ENCODE data around the gene GRID1. TPM values are rescaled to one million over a fixed set of nuclear protein-coding genes. Genes with fewer than 3 reads are reported as not detected.

Gene GRID1
- total and polyA plus RNA-seq, 10 of the 15 experiments (the other 5 are each of a cell fraction or from before 2014, with no cell fraction given), result 0.04 to 0.62 (median 0.08) TPM; not detected in 5

- TF ChIP-seq SREBF2 (IDR thresholded peaks at IDR 0.05; ENCODE audit: low read length), result no peak
- TF ChIP-seq HDAC2 (IDR thresholded peaks at IDR 0.05), result no peak
- TF ChIP-seq FOXM1 (IDR thresholded peaks at IDR 0.05; ENCODE audit: low read depth, low read length), result no peak
- TF ChIP-seq ELK1 (IDR thresholded peaks at IDR 0.05; ENCODE audit: low read depth, low read length), result no peak
- TF ChIP-seq FOS (IDR thresholded peaks at IDR 0.05; ENCODE audit: borderline replicate concordance, extremely low read depth, insufficient read length), result no peak
Measured at GRCh38 chr10:86085686-86086085, 280.9 kb downstream of the GRID1 start (continued).

GRCh38 chr10:86085136-86085535 lies 281.5 kb downstream of the GRID1 start:
- no peak for ATAC-seq
- no peak overlapping the region for H3K4me3 ChIP-seq
- SMC1A ChIA-PET (ENCODE audit: uncharacterized antibody, unreplicated experiment), result no interaction called here
- intact Hi-C loops (cut with micrococcal nuclease; ENCODE audit: unreplicated experiment), result no loop called here
- no peaks in the 10 kb centered on the region for H3K9me3 ChIP-seq (replicated peaks; ENCODE audit: control insufficient read depth, insufficient read depth, low read length)
- H3K79me2 ChIP-seq (ENCODE audit: control insufficient read depth, insufficient read depth, low read length), result no peaks in the 10 kb centered on the region
- RAD21 ChIA-PET (ENCODE audit: unreplicated experiment), result no interaction called here
- in situ Hi-C loops (cut with MboI), result no loop called here
- no peak overlapping the region for H3K4me2 ChIP-seq (ENCODE audit: control insufficient read depth, insufficient read depth)
- H4K20me1 ChIP-seq (ENCODE audit: control insufficient read depth, insufficient read depth), result no peaks in the 10 kb centered on the region
- no peak overlapping the region for H2AFZ ChIP-seq (ENCODE audit: control insufficient read depth, low read depth, low read length)
- DNase-seq (ENCODE audit: low read depth, low spot score), result no peak
- WGBS (ENCODE audit: insufficient coverage, insufficient replicate concordance, low lambda C conversion rate, missing lambda C conversion rate), result 0% methylated on average over 7 of the region's 8 CpGs
- no peak overlapping the region for H3K27ac ChIP-seq (ENCODE audit: control insufficient read depth, insufficient read depth)
- no peak for FAIRE-seq
- CTCF ChIA-PET, result no interaction called here
- no peak overlapping the region for H3K9ac ChIP-seq (ENCODE audit: control insufficient read depth, insufficient read depth, low read length)
- no TSS peak for BruUV-seq (replicated peaks)
- peaks cover 0 to 4% of the 10 kb centered on the region in 2 experiments; a peak in 2 of 4 replicates for H3K27me3 ChIP-seq (replicated peaks in 1 of 2; ENCODE audit: control insufficient read depth in 2 of 2, insufficient read depth in 2 of 2, low read length in 1 of 2)
- POLR2A ChIA-PET, result no interaction called here
- H3K36me3 ChIP-seq (ENCODE audit: control insufficient read depth in 2 of 2, insufficient read depth in 2 of 2, low read length in 1 of 2), result no peaks in the 10 kb centered on the region
- no peaks in the 10 kb centered on the region for H3K4me1 ChIP-seq (ENCODE audit: control insufficient read depth, insufficient read depth, low read length)
- TF ChIP-seq CBFB (IDR thresholded peaks at IDR 0.05; ENCODE audit: low read depth), result no peak
- no peak for TF ChIP-seq RB1 (IDR thresholded peaks at IDR 0.05; ENCODE audit: borderline replicate concordance)
- no peak for TF ChIP-seq BCLAF1 (IDR thresholded peaks at IDR 0.05)
- TF ChIP-seq EED (IDR thresholded peaks at IDR 0.05; ENCODE audit: low read depth), result no peak
- no peak for TF ChIP-seq CBX3 (IDR thresholded peaks at IDR 0.05; ENCODE audit: borderline replicate concordance, low read depth)
- TF ChIP-seq SREBF2 (IDR thresholded peaks at IDR 0.05; ENCODE audit: low read length), result no peak
- no peak for TF ChIP-seq SUZ12 (IDR thresholded peaks at IDR 0.05; ENCODE audit: unreplicated experiment)
- no peak for TF ChIP-seq TCF12 (IDR thresholded peaks at IDR 0.05; ENCODE audit: low read depth, low read length)
- TF ChIP-seq CREB1 (IDR thresholded peaks at IDR 0.05; ENCODE audit: low read depth), result no peak
- TF ChIP-seq MEF2B (IDR thresholded peaks at IDR 0.05; ENCODE audit: partially characterized antibody, poor library complexity, severe bottlenecking), result no peak
- TF ChIP-seq RAD21 (IDR thresholded peaks at IDR 0.05; ENCODE audit: insufficient read depth, low read depth, low read length), result no peak
- TF ChIP-seq RBBP5 (conservative IDR thresholded peaks at IDR 0.05), result no peak
- no peak for TF ChIP-seq NFIC (IDR thresholded peaks at IDR 0.05; ENCODE audit: low read depth, low read length)
- no peak for TF ChIP-seq ZBTB11 (CRISPR knock-in tag; IDR thresholded peaks at IDR 0.05)
